Uterus (tissue), 4 donors: ENCODE data around the gene ANO4. TPM values are rescaled to one million over a fixed set of nuclear protein-coding genes. Genes with fewer than 3 reads are reported as not detected.
"Not testable (repeated sequence)": the region's sequence is repeated elsewhere in the genome, so short reads cannot be mapped to it uniquely, and the experiment has no call there.

Source experiments
- DNase-seq, 2 donors: peaks; one replicate each; pipeline ENCODE4 v3.0.0-alpha.2; 2019 to 2020
- H3K27ac ChIP-seq, 2 donors: fragments of 200-600 bp; sonication (generic); 1 replicate in 1 of 2; 2 replicates in 1 of 2; pipeline ENCODE4 v1.5.1; 2016 to 2018
- H3K27me3 ChIP-seq, 2 donors: fragments of 200-600 bp; sonication (generic); one replicate each; pipeline ENCODE4 v1.5.1; 2018 to 2019; ENCODE audit warnings: control low read depth in 1 of 2
- H3K36me3 ChIP-seq, 2 donors: fragments of 200-600 bp; sonication (generic); one replicate each; pipeline ENCODE4 v1.5.1; 2019; ENCODE audit warnings: control low read depth in 1 of 2
- H3K4me1 ChIP-seq, 2 donors: fragments of 200-600 bp; sonication (generic); one replicate each; pipeline ENCODE4 v1.5.1; 2018 to 2019; ENCODE audit warnings: control low read depth in 1 of 2
- H3K4me3 ChIP-seq, 2 donors: fragments of 200-600 bp; sonication (generic); 1 replicate in 1 of 2; 2 replicates in 1 of 2; pipeline ENCODE4 v1.5.1; 2018 to 2019; ENCODE audit warnings: mild to moderate bottlenecking in 1 of 2
- H3K9me3 ChIP-seq, 2 donors: fragments of 200-600 bp; sonication (generic); one replicate each; pipeline ENCODE4 v1.5.1; 2019; ENCODE audit warnings: control low read depth in 1 of 2
- POLR2A ChIP-seq, 2 donors: fragments of 450-650 bp; IDR thresholded peaks; one replicate each; pipeline ENCODE4 v1.6.1; 2016; ENCODE audit warnings: antibody characterized with exemption in 2 of 2, mild to moderate bottlenecking in 1 of 2, moderate library complexity in 1 of 2
- intact Hi-C: fragments of 100-400 bp; cut with DNase I; formaldehyde crosslinking; loops from one replicate; pipeline ENCODE4 v1.15.1; 2023; ENCODE audit warnings: low total_unique reads
- total RNA-seq, 4 donors: library from RNA; depleted of rRNA in 3 of 4; stranded (reverse); fragments of >200 nt in 3 of 4; gene quantifications; one replicate each; pipeline versions ENCODE4 v1.1.0 to v1.2.4, GENCODE V29; 2014 to 2023
- TF ChIP-seq, protein P1 (sequence below), 4 experiments: fragments of 200-600 bp in 2 of 4; fragments of 450-650 bp in 2 of 4; sonication (generic) in 2 of 4; IDR thresholded peaks; one replicate each; pipeline ENCODE4 v1.5.1; 2016 to 2019; ENCODE audit warnings: antibody characterized with exemption in 4 of 4, mild to moderate bottlenecking in 2 of 4, moderate library complexity in 1 of 4
- donor health status: DM: yes; HTN: yes; CAD: no.

The ANO4 gene
- total RNA-seq, 4 donors from 2014 or later = under 0.01 to 18.5 (median 1.4) TPM; not detected in 1

DNA sequence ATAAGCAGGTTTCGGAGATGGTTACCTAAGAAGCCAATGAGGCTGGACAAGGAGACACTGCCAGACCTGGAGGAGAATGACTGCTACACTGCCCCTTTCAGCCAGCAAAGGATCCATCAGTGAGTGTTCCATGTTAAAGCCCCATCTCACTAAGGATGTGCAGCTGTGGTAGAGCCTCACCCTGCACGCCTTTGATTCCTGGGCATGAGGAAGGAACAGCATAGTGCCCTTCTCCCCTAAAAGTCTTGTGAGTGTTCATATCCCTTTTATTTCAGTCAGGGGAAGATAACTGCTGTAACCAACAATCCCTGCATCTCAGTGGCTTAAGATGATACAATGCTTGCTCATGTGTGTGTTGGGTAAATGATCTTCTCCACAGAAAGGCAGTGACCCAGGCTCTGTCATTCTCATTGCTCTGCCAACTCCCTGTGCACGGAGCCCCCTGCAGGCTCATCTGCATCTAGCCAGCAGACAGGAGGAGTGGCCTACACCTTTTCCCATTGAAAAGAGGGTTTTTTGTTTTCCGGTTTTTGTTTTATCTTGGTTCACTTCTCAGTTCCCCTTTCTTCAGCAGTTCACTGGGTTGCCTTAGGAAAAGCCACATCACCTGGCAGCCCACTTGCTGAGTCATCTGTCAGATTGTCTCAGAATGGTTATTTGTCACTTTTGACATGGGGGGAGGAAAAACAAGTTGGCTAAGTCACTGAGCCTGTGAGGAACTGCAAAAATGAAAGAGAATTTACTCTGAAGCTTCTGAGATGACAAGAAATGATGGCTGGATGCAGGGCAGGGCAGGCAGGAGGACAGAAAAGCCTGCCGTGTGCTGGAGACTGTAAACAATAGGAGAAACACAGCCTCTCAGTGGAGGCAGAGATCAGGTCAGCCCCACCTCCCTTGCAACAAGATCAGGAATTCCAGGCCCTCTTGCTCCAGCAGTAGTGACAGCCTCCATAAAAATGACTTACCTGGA lies 193.3 kb downstream of the ANO4 start:
- H3K4me1 ChIP-seq = no peaks in the 10 kb centered on the region
- no peaks in the 10 kb centered on the region for H3K9me3 ChIP-seq
- no peak overlapping the region for H3K27ac ChIP-seq
- H3K27me3 ChIP-seq = no peaks in the 10 kb centered on the region
- DNase-seq = peak in 1 of 2 donors; percentile 16
- intact Hi-C loops = no loop called here
- no peaks in the 10 kb centered on the region for H3K36me3 ChIP-seq
- TF ChIP-seq POLR2A (IDR thresholded peaks at IDR 0.05) = no peak
- TF ChIP-seq, protein P1, sequence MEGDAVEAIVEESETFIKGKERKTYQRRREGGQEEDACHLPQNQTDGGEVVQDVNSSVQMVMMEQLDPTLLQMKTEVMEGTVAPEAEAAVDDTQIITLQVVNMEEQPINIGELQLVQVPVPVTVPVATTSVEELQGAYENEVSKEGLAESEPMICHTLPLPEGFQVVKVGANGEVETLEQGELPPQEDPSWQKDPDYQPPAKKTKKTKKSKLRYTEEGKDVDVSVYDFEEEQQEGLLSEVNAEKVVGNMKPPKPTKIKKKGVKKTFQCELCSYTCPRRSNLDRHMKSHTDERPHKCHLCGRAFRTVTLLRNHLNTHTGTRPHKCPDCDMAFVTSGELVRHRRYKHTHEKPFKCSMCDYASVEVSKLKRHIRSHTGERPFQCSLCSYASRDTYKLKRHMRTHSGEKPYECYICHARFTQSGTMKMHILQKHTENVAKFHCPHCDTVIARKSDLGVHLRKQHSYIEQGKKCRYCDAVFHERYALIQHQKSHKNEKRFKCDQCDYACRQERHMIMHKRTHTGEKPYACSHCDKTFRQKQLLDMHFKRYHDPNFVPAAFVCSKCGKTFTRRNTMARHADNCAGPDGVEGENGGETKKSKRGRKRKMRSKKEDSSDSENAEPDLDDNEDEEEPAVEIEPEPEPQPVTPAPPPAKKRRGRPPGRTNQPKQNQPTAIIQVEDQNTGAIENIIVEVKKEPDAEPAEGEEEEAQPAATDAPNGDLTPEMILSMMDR (IDR thresholded peaks at IDR 0.05) = peak in 1 of 4 experiments; percentile 4
- H3K4me3 ChIP-seq = no peak overlapping the region

DNA sequence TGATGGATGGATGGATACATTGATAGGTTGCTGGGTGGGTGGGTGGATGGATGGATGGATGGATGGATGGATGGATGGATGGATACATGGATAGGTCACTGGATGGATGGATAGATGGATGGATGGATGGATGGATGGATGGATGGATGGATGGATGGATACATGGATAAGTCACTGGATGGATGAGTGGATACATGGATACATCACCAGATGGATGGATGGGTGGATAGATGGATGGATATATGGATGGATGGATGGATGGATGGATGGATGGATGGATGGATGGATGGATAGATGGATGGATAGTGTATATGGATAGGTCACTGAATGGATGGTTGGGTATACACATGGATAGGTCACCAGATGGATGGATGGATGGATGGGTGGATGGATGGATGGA lies 194.9 kb downstream of the ANO4 start:
- H3K27me3 ChIP-seq, H3K27ac ChIP-seq, DNase-seq, H3K4me1 ChIP-seq, H3K9me3 ChIP-seq, H3K36me3 ChIP-seq, intact Hi-C loops, H3K4me3 ChIP-seq: not testable (repeated sequence)

DNA sequence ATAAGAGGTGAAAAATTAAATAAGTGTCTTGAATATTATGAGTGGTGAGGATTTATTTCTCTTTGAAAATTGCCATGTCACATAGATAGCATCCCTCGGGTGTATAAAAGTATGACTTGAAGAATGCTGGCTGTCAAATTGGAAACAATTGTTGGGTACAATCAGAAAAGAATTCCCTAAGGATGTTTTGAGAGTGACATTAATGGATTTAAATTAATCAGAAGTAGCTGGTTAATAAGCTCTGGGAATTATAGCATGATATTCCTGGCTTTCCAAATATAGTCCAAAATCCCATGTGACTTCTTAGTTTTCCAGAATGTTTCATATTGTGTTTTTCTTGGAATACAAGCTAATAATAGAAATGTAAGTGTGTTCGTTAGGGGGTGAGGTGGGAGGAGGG lies 196.5 kb downstream of the ANO4 start:
- intact Hi-C loops = no loop called here
- no peak for TF ChIP-seq POLR2A (IDR thresholded peaks at IDR 0.05)
- TF ChIP-seq, protein P1 (IDR thresholded peaks at IDR 0.05) = no peak
- no peaks in the 10 kb centered on the region for H3K36me3 ChIP-seq
- H3K27ac ChIP-seq = no peak overlapping the region
- no peak for DNase-seq
- H3K4me1 ChIP-seq = no peaks in the 10 kb centered on the region
- no peaks in the 10 kb centered on the region for H3K27me3 ChIP-seq
- H3K4me3 ChIP-seq = no peak overlapping the region
- no peaks in the 10 kb centered on the region for H3K9me3 ChIP-seq

DNA sequence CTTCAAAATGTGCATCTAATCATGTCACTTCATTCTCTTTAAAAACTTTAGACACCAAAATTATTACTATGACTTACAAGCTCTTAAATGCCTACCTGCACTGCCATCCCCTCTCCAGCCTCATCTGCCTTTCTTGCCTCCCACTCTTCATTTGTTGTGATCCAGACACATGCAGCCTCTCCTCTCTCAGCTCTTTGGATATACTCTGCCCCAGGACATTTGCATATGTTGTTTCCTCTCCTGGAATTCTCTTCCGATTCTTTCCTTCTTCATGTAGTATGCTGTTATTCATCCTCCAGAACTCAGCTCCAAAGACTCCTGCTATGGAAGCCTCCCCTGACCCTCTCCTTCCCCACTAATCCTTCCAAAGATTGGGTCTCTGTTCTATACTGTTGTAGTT lies 197.6 kb downstream of the ANO4 start:
- Histone ChIP-seq H3K4me3 (no peak overlapping the region), H3K27me3 (no peaks in the 10 kb centered on the region), H3K36me3 (no peaks in the 10 kb centered on the region), H3K27ac (no peak overlapping the region), H3K9me3 (no peaks in the 10 kb centered on the region), H3K4me1 (no peaks in the 10 kb centered on the region)
- TF ChIP-seq, protein P1 (IDR thresholded peaks at IDR 0.05) = no peak
- no peak for TF ChIP-seq POLR2A (IDR thresholded peaks at IDR 0.05)
- no peak for DNase-seq
- intact Hi-C loops = no loop called here

DNA sequence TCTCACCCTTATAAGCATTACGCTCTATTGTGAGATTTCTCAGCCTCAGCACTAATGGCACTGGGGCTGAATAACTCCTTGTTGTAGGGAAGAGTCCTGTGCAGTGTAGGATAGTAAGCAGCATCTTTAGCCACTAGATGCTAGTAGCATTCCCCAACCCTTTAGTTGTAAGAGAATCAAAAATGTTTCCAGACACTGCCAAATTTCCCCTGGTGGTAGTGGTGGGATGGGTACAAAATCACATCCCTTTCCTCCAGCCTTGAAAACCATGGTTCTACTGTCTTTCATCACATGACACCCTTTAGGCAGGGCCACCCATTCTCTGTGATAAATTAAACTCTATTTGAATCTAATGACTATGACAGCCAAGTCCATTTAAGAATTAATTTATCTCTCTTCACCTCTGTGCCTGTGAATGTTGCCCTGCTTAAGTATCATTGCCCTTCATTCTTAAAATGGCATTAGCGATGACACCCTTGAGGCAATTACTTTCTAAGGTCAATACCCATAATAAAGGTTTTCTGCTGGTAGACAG lies 199.4 kb downstream of the ANO4 start:
- no peak for DNase-seq

More for the DNA sequence above, 199.4 kb downstream of the ANO4 start:
- H3K4me3 ChIP-seq = no peak overlapping the region
- intact Hi-C loops = no loop called here
- H3K4me1 ChIP-seq = no peaks in the 10 kb centered on the region
- no peaks in the 10 kb centered on the region for H3K36me3 ChIP-seq
- no peaks in the 10 kb centered on the region for H3K9me3 ChIP-seq
- no peak overlapping the region for H3K27ac ChIP-seq
- H3K27me3 ChIP-seq = no peaks in the 10 kb centered on the region
- TF ChIP-seq POLR2A (IDR thresholded peaks at IDR 0.05) = no peak
- TF ChIP-seq, protein P1 (IDR thresholded peaks at IDR 0.05) = no peak
